GOT3 (cell line): Measurements from ENCODE around the gene MRPL52.
"Not testable (repeated sequence)": the region's sequence is repeated elsewhere in the genome, so short reads cannot be mapped to it uniquely, and the experiment has no call there.

Source experiments
- DNase-seq: peaks from one replicate; lab custom pipeline; 2025; ENCODE audit warnings: mixed read lengths; lab: John Stamatoyannopoulos, UW

MRPL52 gene

GRCh38 chr14:22811722-22812121 is 18.0 kb upstream of the MRPL52 start:
- no peak for DNase-seq

- DNase-seq = no peak
Measured at GRCh38 chr14:22812744-22813143, 16.9 kb upstream of the MRPL52 start.

GRCh38 chr14:22813145-22813544 is 16.5 kb upstream of the MRPL52 start:
- no peak for DNase-seq

- no peak for DNase-seq
Measured at GRCh38 chr14:22814373-22814772, 15.3 kb upstream of the MRPL52 start.

- no peak for DNase-seq
Measured at GRCh38 chr14:22814941-22815713, 14.6 kb upstream of the MRPL52 start, which contains the start of gene SLC7A7. Gene SLC7A7, minus strand, starts transcription at chr14:22815435. Its CDS starts 2,037 bp downstream, at chr14:22813398.

- no peak for DNase-seq
Measured at GRCh38 chr14:22819151-22819988, 10.3 kb upstream of the MRPL52 start.

- no peak for DNase-seq
Measured at GRCh38 chr14:22820731-22821130, 9.0 kb upstream of the MRPL52 start.

- no peak for DNase-seq
Measured at GRCh38 chr14:22821193-22822015, 8.3 kb upstream of the MRPL52 start.

- no peak for DNase-seq
Measured at GRCh38 chr14:22822016-22822570, 7.6 kb upstream of the MRPL52 start.

- DNase-seq = no peak
Measured at GRCh38 chr14:22822571-22823098, 7.1 kb upstream of the MRPL52 start.

- DNase-seq = no peak
Measured at GRCh38 chr14:22824711-22825359, 4.9 kb upstream of the MRPL52 start.

- not testable (repeated sequence) for DNase-seq
Measured at GRCh38 chr14:22829076-22829660, 519 bp upstream of the MRPL52 start.

- no peak for DNase-seq
Measured at GRCh38 chr14:22830443-22831010, 840 bp downstream of the MRPL52 start.

- no peak for DNase-seq
Measured at GRCh38 chr14:22835505-22835904, 5.8 kb downstream of the MRPL52 start.

GRCh38 chr14:22836301-22837113 is 6.8 kb downstream of the MRPL52 start, which contains the start of gene MMP14:
Gene MMP14, plus strand, starts transcription at chr14:22836585. Its CDS starts 233 bp downstream, at chr14:22836818.
- no peak for DNase-seq

GRCh38 chr14:22837114-22837749 is 7.5 kb downstream of the MRPL52 start:
- DNase-seq = no peak

GRCh38 chr14:22837750-22838538 is 8.3 kb downstream of the MRPL52 start:
- DNase-seq = no peak

- DNase-seq = no peak
Measured at GRCh38 chr14:22838631-22839041, 8.9 kb downstream of the MRPL52 start.
